Parathyroid adenoma (tissue), 2 donors: Measurements from ENCODE around the gene LMO2.

Experiments
- H2AFZ ChIP-seq: fragments of 300-600 bp; sonication (generic); one replicate; pipeline ENCODE4 v1.7.0; 2017; ENCODE audit warnings: antibody characterized with exemption, mild to moderate bottlenecking
- H3K27ac ChIP-seq: fragments of 300-600 bp; sonication (generic); one replicate; pipeline ENCODE4 v1.7.0; 2017
- H3K27me3 ChIP-seq: fragments of 300-600 bp; sonication (generic); one replicate; pipeline ENCODE4 v1.7.0; 2017; ENCODE audit warnings: low read length; ENCODE audit not compliant: control insufficient read depth, insufficient read depth
- H3K36me3 ChIP-seq: fragments of 300-600 bp; sonication (generic); one replicate; pipeline ENCODE4 v1.7.0; 2017; ENCODE audit warnings: low read length; ENCODE audit not compliant: control insufficient read depth, insufficient read depth
- H3K4me1 ChIP-seq: fragments of 300-600 bp; sonication (generic); one replicate; pipeline ENCODE4 v1.7.0; 2017; ENCODE audit warnings: control low read depth
- H3K4me2 ChIP-seq: fragments of 300-600 bp; sonication (generic); one replicate; pipeline ENCODE4 v1.7.0; 2017; ENCODE audit warnings: low read length
- H3K4me3 ChIP-seq: fragments of 300-600 bp; sonication (generic); one replicate; pipeline ENCODE4 v1.7.0; 2017; ENCODE audit warnings: low read depth, low read length
- H3K79me2 ChIP-seq: fragments of 300-600 bp; sonication (generic); one replicate; pipeline ENCODE4 v1.7.0; 2017; ENCODE audit warnings: control low read depth
- H3K9ac ChIP-seq: fragments of 300-600 bp; sonication (generic); one replicate; pipeline ENCODE4 v1.7.0; 2017; ENCODE audit warnings: mild to moderate bottlenecking
- H3K9me3 ChIP-seq: fragments of 300-600 bp; sonication (generic); one replicate; pipeline ENCODE4 v1.7.0; 2017; ENCODE audit warnings: low read length; ENCODE audit not compliant: control insufficient read depth
- TF ChIP-seq, protein P1 (sequence below): fragments of 300-600 bp; sonication (generic); IDR thresholded peaks from one replicate; pipeline ENCODE4 v1.7.0; 2017; ENCODE audit warnings: antibody characterized with exemption, mild to moderate bottlenecking
- donor health status: primary hyperparathyroidism.

Gene LMO2

GRCh38 chr11:33916736-33917135 lies 24.9 kb upstream of the LMO2 start:
- Histone ChIP-seq H3K36me3 (no peaks in the 10 kb centered on the region), H3K9me3 (no peaks in the 10 kb centered on the region), H3K9ac (no peak overlapping the region), H2AFZ (no peak overlapping the region), H3K4me1 (no peaks in the 10 kb centered on the region), H3K4me2 (no peak overlapping the region), H3K27ac (no peak overlapping the region), H3K27me3 (no peaks in the 10 kb centered on the region), H3K4me3 (no peak overlapping the region), H3K79me2 (no peaks in the 10 kb centered on the region)
- TF ChIP-seq, protein P1, sequence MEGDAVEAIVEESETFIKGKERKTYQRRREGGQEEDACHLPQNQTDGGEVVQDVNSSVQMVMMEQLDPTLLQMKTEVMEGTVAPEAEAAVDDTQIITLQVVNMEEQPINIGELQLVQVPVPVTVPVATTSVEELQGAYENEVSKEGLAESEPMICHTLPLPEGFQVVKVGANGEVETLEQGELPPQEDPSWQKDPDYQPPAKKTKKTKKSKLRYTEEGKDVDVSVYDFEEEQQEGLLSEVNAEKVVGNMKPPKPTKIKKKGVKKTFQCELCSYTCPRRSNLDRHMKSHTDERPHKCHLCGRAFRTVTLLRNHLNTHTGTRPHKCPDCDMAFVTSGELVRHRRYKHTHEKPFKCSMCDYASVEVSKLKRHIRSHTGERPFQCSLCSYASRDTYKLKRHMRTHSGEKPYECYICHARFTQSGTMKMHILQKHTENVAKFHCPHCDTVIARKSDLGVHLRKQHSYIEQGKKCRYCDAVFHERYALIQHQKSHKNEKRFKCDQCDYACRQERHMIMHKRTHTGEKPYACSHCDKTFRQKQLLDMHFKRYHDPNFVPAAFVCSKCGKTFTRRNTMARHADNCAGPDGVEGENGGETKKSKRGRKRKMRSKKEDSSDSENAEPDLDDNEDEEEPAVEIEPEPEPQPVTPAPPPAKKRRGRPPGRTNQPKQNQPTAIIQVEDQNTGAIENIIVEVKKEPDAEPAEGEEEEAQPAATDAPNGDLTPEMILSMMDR, result no peak

DNA sequence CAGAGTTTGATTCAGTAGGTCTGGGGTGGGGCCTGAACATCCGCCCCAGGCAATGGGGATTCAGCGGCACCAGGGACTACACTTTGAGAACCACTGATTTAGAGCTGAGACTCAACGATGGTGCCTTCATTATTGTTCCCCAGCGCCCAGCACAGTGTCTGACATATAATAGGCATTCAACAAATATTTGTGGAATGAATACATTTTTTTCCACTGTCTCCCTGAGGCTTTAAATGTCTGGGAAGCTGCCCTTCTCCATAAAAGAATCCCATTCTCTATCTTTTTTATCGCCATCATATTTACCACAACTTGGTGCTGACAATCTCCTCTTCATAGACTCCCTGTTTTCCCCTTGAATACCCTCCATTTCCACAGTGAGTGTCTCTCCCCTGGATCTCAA lies 23.6 kb upstream of the LMO2 start:
- Histone ChIP-seq H3K27ac (no peak overlapping the region), H2AFZ (no peak overlapping the region), H3K9me3 (no peaks in the 10 kb centered on the region), H3K9ac (no peak overlapping the region), H3K4me3 (no peak overlapping the region), H3K36me3 (no peaks in the 10 kb centered on the region), H3K4me2 (no peak overlapping the region), H3K27me3 (no peaks in the 10 kb centered on the region), H3K79me2 (no peaks in the 10 kb centered on the region), H3K4me1 (no peaks in the 10 kb centered on the region)
- TF ChIP-seq, protein P1, result no peak

DNA sequence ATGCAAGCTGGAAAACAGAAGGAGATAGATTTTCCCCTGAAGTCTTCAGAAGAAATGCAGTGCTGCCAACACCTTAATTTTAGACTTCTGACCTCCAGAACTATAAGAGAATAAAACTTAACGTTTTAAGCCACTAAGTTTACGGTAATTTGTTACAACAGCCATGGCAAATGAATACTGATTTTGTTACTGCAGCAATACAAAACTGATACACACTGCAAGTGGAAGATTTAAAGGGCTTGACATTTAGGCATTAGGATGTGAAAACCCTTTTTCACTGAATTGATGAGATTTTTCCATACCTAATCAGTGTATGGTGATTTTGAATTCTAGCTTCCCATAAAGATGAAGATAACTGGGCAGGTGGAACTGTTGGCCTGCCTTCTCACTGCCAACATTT lies 22.1 kb upstream of the LMO2 start:
- no peak overlapping the region for H2AFZ ChIP-seq
- H3K27ac ChIP-seq, result no peak overlapping the region
- H3K4me2 ChIP-seq, result no peak overlapping the region
- TF ChIP-seq, protein P1, result no peak
- no peaks in the 10 kb centered on the region for H3K27me3 ChIP-seq
- no peak overlapping the region for H3K4me3 ChIP-seq
- no peaks in the 10 kb centered on the region for H3K4me1 ChIP-seq
- no peaks in the 10 kb centered on the region for H3K36me3 ChIP-seq
- no peaks in the 10 kb centered on the region for H3K79me2 ChIP-seq
- H3K9ac ChIP-seq, result no peak overlapping the region
- no peaks in the 10 kb centered on the region for H3K9me3 ChIP-seq

GRCh38 chr11:33912405-33913361 lies 20.8 kb upstream of the LMO2 start:
- no peaks in the 10 kb centered on the region for H3K79me2 ChIP-seq
- H2AFZ ChIP-seq, result no peak overlapping the region
- no peak overlapping the region for H3K4me2 ChIP-seq
- H3K27ac ChIP-seq, result no peak overlapping the region
- no peaks in the 10 kb centered on the region for H3K36me3 ChIP-seq
- H3K9ac ChIP-seq, result no peak overlapping the region
- no peaks in the 10 kb centered on the region for H3K9me3 ChIP-seq
- no peaks in the 10 kb centered on the region for H3K4me1 ChIP-seq
- TF ChIP-seq, protein P1, result no peak
- no peak overlapping the region for H3K4me3 ChIP-seq
- H3K27me3 ChIP-seq, result no peaks in the 10 kb centered on the region

GRCh38 chr11:33910958-33911339 lies 19.1 kb upstream of the LMO2 start:
- TF ChIP-seq, protein P1, result no peak

More at GRCh38 chr11:33910958-33911339, 19.1 kb upstream of the LMO2 start:
- no peak overlapping the region for H3K4me2 ChIP-seq
- no peaks in the 10 kb centered on the region for H3K36me3 ChIP-seq
- no peak overlapping the region for H3K27ac ChIP-seq
- no peak overlapping the region for H2AFZ ChIP-seq
- no peak overlapping the region for H3K9ac ChIP-seq
- H3K27me3 ChIP-seq, result no peaks in the 10 kb centered on the region
- H3K9me3 ChIP-seq, result no peaks in the 10 kb centered on the region
- no peaks in the 10 kb centered on the region for H3K4me1 ChIP-seq
- no peaks in the 10 kb centered on the region for H3K79me2 ChIP-seq
- no peak overlapping the region for H3K4me3 ChIP-seq
